Astrocyte of the cerebellum (primary cell): ENCODE results near the gene XYLT1.

Experiments used
- DNase-seq: peaks from one replicate; pipeline ENCODE4 v3.0.0-alpha.2; 2011; ENCODE audit warnings: low read depth
- H3K4me3 ChIP-seq: 2 replicates; pipeline ENCODE4 v1.5.1; 2011; ENCODE audit warnings: mild to moderate bottlenecking, low read depth, low read length, moderate library complexity
- CTCF ChIP-seq: IDR thresholded peaks from 2 replicates; pipeline ENCODE4 v1.5.1; 2012; ENCODE audit warnings: low read length, low read depth, moderate library complexity, mild to moderate bottlenecking; ENCODE audit errors: missing control alignments
- in situ Hi-C: cut with HindIII; loops from 2 replicates; pipeline ENCODE4 v1.10.0; 2017; ENCODE audit warnings: low sequenced_read_pairs

Gene XYLT1

GRCh38 chr16:17330044-17330443 lies 140.7 kb downstream of the XYLT1 start:
- in situ Hi-C loops = no loop called here
- TF ChIP-seq CTCF = no peak
- no peak overlapping the region for H3K4me3 ChIP-seq
- no peak for DNase-seq

DNA sequence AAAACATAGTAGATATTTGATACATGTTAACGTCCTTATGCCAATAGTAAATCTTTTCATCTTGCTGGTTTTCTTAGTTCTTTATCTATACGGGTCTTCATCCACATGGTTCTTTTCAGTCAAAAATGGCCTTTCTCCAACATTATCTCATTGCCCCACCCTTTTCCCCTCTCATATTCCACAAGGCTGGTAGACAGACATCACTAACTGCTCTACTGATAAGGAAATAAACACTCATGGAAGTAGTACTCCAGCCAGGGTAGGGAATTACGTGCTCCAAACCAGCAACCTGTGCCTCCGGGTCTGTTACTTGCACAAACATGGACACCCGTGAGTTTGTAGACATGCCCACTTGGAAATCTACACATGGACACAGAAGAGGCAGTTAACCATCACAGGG lies 141.4 kb downstream of the XYLT1 start:
- no peak for DNase-seq
- in situ Hi-C loops = no loop called here
- H3K4me3 ChIP-seq = no peak overlapping the region
- no peak for TF ChIP-seq CTCF

GRCh38 chr16:17328932-17329331 lies 141.8 kb downstream of the XYLT1 start:
- no peak for DNase-seq
- H3K4me3 ChIP-seq = no peak overlapping the region
- TF ChIP-seq CTCF = no peak
- in situ Hi-C loops = no loop called here

DNA sequence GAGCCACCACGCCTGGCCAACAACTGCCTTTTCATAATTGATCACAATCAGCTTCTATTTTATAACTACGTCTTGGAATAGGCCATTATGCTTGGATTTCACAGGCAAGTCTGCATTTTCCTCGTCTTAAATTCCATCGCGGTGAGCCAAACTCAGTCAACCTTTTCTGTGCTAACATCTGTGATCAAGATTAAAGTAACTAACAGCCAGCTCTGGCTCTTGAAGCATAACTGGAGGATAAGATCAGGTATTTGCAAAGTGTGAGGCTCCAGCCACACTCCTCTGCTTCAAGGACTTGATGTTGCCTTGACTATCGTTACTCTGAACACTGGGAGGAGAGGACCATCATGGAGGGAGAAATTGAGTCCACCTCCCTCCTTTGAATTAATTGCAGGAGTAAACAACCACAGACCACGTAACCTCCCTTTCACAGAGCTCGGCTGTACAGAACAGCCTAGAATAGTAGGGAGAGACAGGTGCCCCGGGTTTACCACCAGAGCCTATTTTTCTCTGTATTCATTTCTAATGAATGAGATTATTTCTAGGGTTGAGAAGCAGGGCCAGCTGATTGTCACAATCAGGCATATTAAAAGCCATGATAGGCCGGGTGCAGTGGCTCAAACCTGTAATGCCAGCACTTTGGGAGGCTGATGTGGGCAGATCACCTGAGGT lies 143.0 kb downstream of the XYLT1 start:
- DNase-seq = no peak
- H3K4me3 ChIP-seq = no peak overlapping the region
- no peak for TF ChIP-seq CTCF
- in situ Hi-C loops = no loop called here

GRCh38 chr16:17325476-17326143 lies 145.2 kb downstream of the XYLT1 start:
- in situ Hi-C loops = no loop called here
- DNase-seq = no peak
- no peak for TF ChIP-seq CTCF

DNA sequence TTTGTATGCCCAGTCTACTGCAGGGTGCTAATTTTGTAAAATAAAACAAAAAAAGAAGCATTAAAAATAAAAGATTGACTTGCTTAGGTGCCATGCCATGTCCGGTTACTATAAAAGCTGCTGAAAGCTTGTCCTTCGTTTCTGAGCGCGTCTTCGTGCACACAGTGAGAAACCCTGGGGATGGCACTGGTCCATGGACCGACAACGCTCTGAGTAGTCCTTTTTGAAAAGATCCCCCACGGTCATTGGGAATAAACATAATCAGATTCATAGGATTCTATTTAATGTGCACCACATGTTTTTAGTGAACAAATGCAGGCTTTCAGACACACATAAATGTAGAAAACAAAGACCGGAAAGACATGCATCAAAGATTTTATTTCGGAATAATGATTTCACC lies 146.3 kb downstream of the XYLT1 start:
- DNase-seq = no peak
- H3K4me3 ChIP-seq = no peak overlapping the region
- in situ Hi-C loops = no loop called here
- no peak for TF ChIP-seq CTCF

More at GRCh38 chr16:17325476-17326143, 145.2 kb downstream of the XYLT1 start:
- no peak overlapping the region for H3K4me3 ChIP-seq
